Neutrophil (primary cell): ENCODE results near the gene GTF2H1.
A peak's percentile ranks its signal among the peaks of the same experiment; 100 is the strongest.

Source experiments
- H3K27ac ChIP-seq: fragments of 200-600 bp; sonication (generic); 2 replicates; pipeline ENCODE4 v1.5.1; 2016; ENCODE audit warnings: mild to moderate bottlenecking, moderate library complexity
- H3K27me3 ChIP-seq: fragments of 200-600 bp; sonication (generic); 2 replicates; pipeline ENCODE4 v1.6.0; 2016; ENCODE audit warnings: mild to moderate bottlenecking
- H3K36me3 ChIP-seq: fragments of 200-600 bp; sonication (generic); 2 replicates; pipeline ENCODE4 v1.5.1; 2017
- H3K4me1 ChIP-seq, 2 experiments: fragments of 200-600 bp in 1 of 2; sonication (generic) in 1 of 2; 1 replicate in 1 of 2; 2 replicates in 1 of 2; pipeline versions ENCODE4 v1.5.1 to v1.6.1; 2013 to 2016; ENCODE audit warnings: low read depth in 1 of 2, low read length in 1 of 2, mild to moderate bottlenecking in 1 of 2, moderate library complexity in 1 of 2; ENCODE audit not compliant: control insufficient read depth in 1 of 2, insufficient read depth in 1 of 2
- H3K4me3 ChIP-seq, 2 experiments: fragments of 200-600 bp in 1 of 2; sonication (generic) in 1 of 2; 1 replicate in 1 of 2; 2 replicates in 1 of 2; pipeline ENCODE4 v1.5.1; 2013 to 2016; ENCODE audit warnings: low read depth in 1 of 2, low read length in 1 of 2, mild to moderate bottlenecking in 1 of 2, moderate library complexity in 1 of 2
- H3K9me3 ChIP-seq: fragments of 200-600 bp; sonication (generic); 2 replicates; pipeline ENCODE4 v1.5.1; 2016
- CTCF ChIP-seq: fragments of 200-600 bp; sonication (generic); IDR thresholded peaks from 2 replicates; pipeline ENCODE4 v1.5.1; 2016; ENCODE audit warnings: antibody characterized with exemption

Gene GTF2H1

GRCh38 chr11:18312663-18313420 is 9.5 kb upstream of the GTF2H1 start:
- Histone ChIP-seq H3K36me3 (peaks cover 20% of the 10 kb centered on the region), H3K4me3 (no peak overlapping the region), H3K4me1 (peaks cover 0 to 16% of the 10 kb centered on the region in 2 experiments), H3K27ac (no peak overlapping the region), H3K9me3 (no peaks in the 10 kb centered on the region), H3K27me3 (no peaks in the 10 kb centered on the region)
- no peak for TF ChIP-seq CTCF

- TF ChIP-seq CTCF, result no peak
Measured at GRCh38 chr11:18313965-18314763, 8.2 kb upstream of the GTF2H1 start.

GRCh38 chr11:18314784-18315523 is 7.4 kb upstream of the GTF2H1 start:
- Histone ChIP-seq H3K27me3 (no peaks in the 10 kb centered on the region), H3K9me3 (no peaks in the 10 kb centered on the region), H3K27ac (peak overlapping the region; percentile 51), H3K4me3 (no peak overlapping the region), H3K4me1 (peaks cover 0 to 16% of the 10 kb centered on the region in 2 experiments), H3K36me3 (peaks cover 1% of the 10 kb centered on the region)
- no peak for TF ChIP-seq CTCF

More at GRCh38 chr11:18313965-18314763, 8.2 kb upstream of the GTF2H1 start:
- Histone ChIP-seq H3K9me3 (no peaks in the 10 kb centered on the region), H3K27ac (peak overlapping the region; percentile 51), H3K36me3 (peaks cover 9% of the 10 kb centered on the region), H3K27me3 (no peaks in the 10 kb centered on the region), H3K4me3 (no peak overlapping the region), H3K4me1 (peaks cover 0 to 16% of the 10 kb centered on the region in 2 experiments)

GRCh38 chr11:18315893-18316292 is 6.5 kb upstream of the GTF2H1 start:
- H3K36me3 ChIP-seq, result no peaks in the 10 kb centered on the region
- no peak overlapping the region for H3K27ac ChIP-seq
- no peaks in the 10 kb centered on the region for H3K27me3 ChIP-seq
- H3K9me3 ChIP-seq, result no peaks in the 10 kb centered on the region
- peaks cover 6 to 14% of the 10 kb centered on the region in 2 experiments for H3K4me1 ChIP-seq
- no peak for TF ChIP-seq CTCF
- no peak overlapping the region for H3K4me3 ChIP-seq

- no peak overlapping the region for H3K4me3 ChIP-seq
- H3K36me3 ChIP-seq, result no peaks in the 10 kb centered on the region
- no peak overlapping the region for H3K27ac ChIP-seq
- TF ChIP-seq CTCF, result no peak
- H3K9me3 ChIP-seq, result no peaks in the 10 kb centered on the region
- H3K4me1 ChIP-seq, result peaks cover 16 to 18% of the 10 kb centered on the region in 2 experiments
- H3K27me3 ChIP-seq, result no peaks in the 10 kb centered on the region
Measured at GRCh38 chr11:18317551-18317950, 4.8 kb upstream of the GTF2H1 start.
